Spleen (tissue), 7 donors: Measurements from ENCODE around the gene ZNF705A.

Experiments
- CTCF ChIP-seq, 11 experiments: fragments of 200-600 bp in 7 of 11; fragments of 450-650 bp in 4 of 11; sonication (generic) in 4 of 11; IDR thresholded peaks in 8 of 11; conservative IDR thresholded peaks in 3 of 11; 1 replicate in 7 of 11; 2 replicates in 4 of 11; pipeline versions ENCODE4 v1.4.0 to v1.8.0; 2016 to 2021; ENCODE audit warnings: antibody characterized with exemption in 11 of 11, inconsistent platforms in 4 of 11, mild to moderate bottlenecking in 1 of 11
- POLR2A ChIP-seq, 3 donors: fragments of 450-650 bp; IDR thresholded peaks; one replicate each; pipeline ENCODE4 v1.5.1; 2017; ENCODE audit warnings: antibody characterized with exemption in 3 of 3, mild to moderate bottlenecking in 1 of 3
- POLR2AphosphoS5 ChIP-seq, 3 donors: sonication (generic); formaldehyde crosslinking; IDR thresholded peaks; one replicate each; pipeline ENCODE4 v1.5.1; 2017; ENCODE audit warnings: antibody characterized with exemption in 3 of 3
- donor health status: DM: no; HTN: no; CAD: no; lungs with moderate emphysema.
- donor health status: DM: no; HTN: no; CAD: no.
- donor health status: DM: no; HTN: no; CAD: no.

- TF ChIP-seq CTCF (IDR thresholded peaks at IDR 0.05 in 8 of 11, conservative IDR thresholded peaks at IDR 0.05 in 3 of 11) (no peak), POLR2AphosphoS5 (IDR thresholded peaks at IDR 0.05) (no peak), POLR2A (IDR thresholded peaks at IDR 0.05) (no peak)
Measured at GRCh38 chr12:8123124-8123912, 33.5 kb upstream of the ZNF705A start, which contains the start of gene CLEC4A.
